Activated CD4-positive, alpha-beta T cell treated with anti-CD3 and anti-CD28 coated beads for 24 hours (primary cell): ENCODE results near the gene IKBKG.
"Not testable (repeated sequence)": the region's sequence is repeated elsewhere in the genome, so short reads cannot be mapped to it uniquely, and the experiment has no call there.

ENCODE experiments used
- DNase-seq, 2 donors: peaks; one replicate each; pipeline ENCODE4 v3.0.0-alpha.2; 2020; ENCODE audit warnings: low read depth in 2 of 2

Gene IKBKG, protein sequence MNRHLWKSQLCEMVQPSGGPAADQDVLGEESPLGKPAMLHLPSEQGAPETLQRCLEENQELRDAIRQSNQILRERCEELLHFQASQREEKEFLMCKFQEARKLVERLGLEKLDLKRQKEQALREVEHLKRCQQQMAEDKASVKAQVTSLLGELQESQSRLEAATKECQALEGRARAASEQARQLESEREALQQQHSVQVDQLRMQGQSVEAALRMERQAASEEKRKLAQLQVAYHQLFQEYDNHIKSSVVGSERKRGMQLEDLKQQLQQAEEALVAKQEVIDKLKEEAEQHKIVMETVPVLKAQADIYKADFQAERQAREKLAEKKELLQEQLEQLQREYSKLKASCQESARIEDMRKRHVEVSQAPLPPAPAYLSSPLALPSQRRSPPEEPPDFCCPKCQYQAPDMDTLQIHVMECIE

DNA sequence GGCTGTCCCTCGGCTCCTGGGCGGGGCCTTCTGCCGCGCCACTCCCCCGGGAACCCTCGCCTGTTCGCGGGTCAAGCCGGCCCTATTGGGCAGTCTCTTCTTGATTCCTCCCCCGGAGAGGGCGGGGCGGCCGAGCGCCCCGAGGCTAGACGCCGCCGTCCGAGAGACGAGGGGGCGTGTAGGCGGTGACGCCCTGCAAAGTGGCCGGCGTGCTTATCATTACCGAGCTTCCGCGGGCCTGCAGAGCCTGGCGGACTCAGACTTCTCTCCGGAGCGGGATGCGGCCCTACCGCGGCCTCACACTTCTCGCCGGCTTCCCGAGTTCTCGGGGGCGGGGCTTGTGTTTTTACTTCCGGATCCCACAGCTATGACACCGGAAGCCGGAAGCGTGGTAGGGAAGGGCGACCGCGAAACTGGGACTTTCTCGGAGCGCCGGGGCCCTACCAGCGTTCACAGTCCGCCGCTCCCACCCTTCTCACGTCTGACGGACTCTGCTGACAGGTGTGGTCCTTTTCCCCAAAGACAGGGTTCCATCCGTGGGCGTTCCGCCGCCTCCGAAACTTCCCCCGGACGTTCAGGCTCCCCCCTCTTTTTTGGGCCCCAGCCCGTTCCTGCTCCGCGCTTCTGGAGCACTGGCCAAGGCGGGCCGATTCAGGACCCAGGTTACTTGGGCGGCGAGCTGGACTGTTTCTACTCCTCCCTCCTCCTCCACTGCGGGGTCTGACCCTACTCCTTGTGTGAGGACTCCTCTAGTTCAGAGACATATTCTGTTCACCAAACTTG, at the start of gene IKBKG:
TSS of gene IKBKG (plus strand) at position 376 of the 783 bp plus-strand sequence. CDS start 4,383 bp downstream, outside the sequence.
- peak; percentile 75 to 77 for DNase-seq

DNA sequence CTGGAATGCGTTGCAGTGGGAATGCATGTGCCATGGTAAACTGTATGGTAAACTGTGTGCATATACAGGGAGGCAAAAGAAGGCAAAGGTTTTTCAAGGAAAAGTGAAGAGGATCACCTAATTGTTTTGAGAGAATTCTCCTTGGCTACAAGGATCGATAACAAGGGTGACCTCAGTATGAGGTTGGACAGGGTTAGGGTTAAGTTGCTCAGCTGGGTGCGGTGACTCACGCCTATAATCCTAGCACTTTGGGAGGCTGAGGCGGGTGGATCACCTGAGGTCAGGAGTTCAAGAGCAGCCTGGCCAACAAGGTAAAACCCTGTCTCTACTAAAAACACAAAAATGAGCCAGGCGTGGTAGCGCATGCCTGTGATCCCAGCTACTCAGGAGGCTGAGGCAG, 46.0 kb upstream of the IKBKG start:
- not testable (repeated sequence) for DNase-seq

DNA sequence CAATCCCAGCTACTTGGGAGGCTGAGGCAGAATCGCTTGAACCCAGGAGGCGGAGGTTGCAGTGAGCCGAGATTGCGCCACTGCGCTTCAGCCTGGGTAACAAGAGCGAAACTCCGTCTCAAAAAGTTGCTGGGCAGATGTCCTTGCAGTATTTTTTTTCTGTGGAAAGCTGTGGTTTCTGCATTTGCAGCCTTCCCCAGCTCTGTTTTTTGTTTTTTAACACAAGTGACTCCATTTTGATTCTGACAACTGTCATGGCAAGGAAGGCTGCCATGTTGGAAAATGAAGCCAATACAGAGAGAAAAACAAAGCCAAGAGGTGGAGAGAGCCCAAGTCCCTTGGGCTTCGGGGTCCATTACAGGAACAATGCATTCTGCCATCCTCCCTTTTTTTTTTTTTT, 45.3 kb upstream of the IKBKG start:
- DNase-seq = no peak

DNA sequence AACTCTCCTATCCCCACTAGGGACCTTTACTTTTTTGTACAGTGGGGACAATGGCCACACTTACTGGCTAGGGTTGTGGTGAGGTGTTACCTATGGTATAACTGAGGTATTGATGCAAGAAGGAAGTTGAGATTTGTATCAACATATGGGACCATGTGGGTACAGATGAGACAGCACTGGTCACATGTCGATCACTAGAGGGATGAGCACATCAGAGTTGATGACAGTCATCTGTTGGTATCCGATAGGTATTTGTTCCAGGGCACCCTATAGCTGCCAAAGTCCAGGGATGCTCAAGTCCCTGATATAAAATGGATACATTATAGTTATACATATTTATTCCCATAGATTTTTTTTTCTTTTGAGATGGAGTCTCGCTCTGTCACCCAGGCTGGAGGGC, 44.4 kb upstream of the IKBKG start:
- no peak for DNase-seq

DNA sequence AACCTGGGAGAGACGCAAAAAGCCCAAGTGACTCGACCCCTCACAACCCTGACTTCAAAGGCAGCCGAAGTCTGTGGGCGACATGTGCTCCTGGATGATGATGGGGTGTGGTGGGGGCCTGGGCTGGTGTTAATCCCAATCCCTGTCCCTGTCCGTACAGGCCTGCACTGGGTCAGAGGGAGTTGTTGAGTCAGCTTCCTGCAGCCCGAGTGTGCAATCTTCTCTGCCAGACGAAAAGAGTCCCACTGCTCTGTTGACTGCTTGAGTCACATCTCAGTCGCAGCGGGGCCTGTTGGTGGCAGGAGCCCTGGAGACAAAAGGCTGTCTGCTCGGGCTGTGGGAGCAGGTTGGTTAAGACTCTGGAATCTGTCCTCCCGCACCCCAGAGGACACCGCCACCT, 41.7 kb upstream of the IKBKG start:
- no peak for DNase-seq

DNA sequence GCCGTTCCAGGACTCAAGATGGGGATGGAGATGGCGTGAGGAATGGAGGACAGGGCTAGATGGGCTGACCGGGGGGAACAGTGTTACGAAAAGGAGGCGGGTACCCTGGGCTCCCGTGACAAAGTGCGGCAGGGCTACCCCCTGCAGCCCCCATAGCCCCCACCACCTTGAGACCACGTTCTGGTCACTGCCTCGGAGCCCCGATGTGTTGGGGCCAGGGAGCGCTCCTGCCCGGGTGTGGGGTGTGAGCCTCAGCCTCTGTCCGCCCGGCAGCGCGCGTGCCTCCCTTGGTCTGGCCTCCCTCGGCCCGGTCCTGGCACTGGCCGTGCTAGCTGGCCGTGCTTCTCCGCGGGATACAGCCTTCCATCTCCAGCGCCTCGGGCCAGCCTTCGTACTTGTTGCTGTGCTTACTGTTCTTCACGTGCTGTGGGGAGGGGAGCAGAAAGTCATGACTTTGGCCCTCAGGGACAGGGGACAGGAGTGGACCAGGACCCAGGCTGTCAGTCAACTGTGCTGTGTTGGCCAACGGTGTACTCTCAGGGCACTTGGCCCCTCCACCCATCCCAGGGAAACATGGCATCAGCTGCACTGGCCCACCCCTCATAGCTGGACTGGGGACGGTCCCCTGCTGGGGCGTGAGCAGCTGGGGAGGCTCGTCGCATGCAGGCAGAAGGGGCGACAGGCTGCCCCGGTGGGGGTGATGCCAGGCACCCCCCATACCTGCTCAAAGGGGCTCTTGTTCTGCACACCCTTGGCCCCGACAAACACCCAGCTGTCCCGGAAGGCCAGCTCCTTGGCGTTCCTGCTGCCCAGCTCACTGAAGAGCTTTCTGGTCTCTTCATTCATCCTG, 40.7 kb upstream of the IKBKG start:
- DNase-seq = no peak

DNA sequence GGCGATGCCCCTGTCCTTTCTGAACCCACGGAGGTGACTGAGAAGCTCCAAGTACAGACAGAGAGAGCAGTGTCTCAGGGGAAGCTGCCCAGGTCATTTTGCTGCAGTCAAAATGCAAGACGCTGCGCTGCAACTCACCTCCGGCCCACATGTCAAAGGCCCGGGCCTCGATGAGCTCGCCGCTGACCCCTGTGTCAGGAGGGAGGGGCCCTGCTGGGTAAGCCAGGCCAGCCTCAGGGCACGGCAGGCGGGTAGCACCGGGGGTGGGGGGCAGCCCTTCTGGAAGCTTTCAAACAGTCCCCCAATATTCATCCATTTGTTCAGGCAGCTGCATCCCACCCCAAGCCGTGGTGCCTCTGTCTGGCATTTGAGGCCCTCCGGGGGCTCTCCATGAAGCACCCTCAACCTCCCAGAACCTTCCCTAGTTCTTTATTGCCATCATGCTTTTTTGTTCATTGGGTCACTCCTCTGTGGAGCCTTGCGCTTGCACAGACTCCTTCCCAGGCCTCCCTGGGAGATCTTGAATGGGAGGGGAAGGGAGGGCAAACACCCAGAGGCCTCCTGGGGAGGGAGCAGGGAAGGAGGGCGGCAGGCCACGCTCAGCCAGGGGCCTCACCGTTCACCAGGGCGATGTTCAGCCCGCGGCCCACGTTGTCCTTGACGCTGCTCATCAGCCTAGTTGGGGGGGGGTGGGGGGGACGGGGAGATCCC, 39.6 kb upstream of the IKBKG start:
- no peak for DNase-seq

DNA sequence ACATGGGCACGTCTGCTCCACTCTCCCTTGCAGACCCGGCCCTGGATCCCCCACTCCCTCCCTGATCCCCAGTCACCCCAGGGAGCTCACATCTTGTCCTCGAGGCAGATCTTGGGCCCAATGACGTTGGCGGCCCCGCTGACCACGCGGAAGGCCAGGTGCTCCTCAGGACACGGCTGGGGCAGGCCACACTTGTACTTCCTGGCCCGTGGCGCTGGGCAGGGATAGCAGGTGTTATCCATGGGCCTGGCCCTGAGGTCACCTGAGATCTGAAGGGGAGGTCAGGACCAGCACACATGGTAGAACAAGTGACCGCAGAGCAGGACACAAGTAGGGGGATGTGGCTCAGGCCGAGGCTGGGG, 39.1 kb upstream of the IKBKG start:
- no peak for DNase-seq

DNA sequence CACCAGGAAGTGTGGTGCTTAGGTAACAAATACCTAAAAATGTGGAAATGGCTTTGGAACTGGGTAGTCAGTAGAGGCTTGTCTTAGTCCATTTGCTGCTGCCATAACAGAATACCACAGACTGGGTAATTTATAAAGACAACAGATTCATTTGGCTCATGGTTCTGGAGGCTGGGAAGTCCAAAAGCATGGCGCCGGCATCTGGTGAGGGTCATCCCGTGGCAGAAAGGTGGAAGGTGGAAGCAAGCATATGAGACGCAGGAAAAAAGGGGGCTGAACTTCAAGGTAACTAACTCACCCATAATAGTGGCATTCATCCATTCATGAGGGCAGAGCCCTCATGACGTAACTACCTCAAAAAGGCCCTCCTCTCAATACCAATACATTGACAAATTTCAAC, 38.0 kb upstream of the IKBKG start:
- DNase-seq = no peak

DNA sequence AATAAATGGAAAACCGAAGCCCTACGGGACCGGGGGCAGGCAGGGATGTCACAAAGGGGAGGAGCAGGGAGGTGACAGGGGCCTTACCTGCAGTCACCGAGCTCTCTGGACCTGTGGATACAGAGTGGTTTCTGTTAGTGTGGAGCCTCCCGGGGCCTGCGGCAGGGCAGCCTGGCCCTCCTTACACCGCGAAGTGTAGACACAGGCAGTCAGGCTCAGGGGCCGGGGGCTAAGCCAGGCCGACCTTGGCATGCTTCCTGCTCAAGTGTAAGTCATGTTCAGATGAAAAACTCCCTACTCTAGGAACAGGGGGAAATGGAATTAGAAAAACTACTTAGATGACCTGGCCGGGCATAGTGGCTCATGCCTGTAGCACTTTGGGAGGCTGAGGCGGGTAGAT, 35.7 kb upstream of the IKBKG start:
- no peak for DNase-seq

DNA sequence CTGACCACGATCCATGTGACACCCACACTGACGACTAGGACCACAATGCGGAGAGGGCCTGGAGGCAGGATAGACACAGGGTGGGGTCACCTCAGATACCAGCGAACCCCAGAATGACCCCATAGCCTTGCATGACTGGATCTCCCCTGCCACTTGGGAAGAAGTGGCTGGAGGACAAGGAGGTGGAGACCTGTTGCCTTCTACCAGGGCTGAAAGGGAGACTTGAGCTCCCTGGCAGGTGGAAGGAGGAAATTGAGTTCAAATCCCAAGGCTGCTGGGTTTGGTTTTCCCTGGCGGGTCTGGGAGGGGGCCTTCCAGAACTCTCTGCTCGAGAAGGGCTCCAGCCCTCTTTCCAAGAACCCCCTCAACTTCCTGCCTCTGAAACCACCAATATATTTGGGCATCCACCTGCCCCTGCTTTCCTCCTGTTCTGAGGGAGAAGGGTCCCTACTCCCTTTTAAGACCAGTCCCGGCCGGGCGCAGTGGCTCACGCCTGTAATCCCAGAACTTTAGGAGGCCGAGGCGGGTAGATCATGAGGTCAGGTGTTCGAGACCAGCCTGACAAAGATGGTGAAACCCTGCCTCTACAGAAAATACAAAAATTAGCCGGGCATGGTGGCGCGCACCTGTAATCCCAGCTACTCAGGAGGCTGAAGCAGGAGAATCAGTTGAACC, 34.4 kb upstream of the IKBKG start:
- DNase-seq = no peak

DNA sequence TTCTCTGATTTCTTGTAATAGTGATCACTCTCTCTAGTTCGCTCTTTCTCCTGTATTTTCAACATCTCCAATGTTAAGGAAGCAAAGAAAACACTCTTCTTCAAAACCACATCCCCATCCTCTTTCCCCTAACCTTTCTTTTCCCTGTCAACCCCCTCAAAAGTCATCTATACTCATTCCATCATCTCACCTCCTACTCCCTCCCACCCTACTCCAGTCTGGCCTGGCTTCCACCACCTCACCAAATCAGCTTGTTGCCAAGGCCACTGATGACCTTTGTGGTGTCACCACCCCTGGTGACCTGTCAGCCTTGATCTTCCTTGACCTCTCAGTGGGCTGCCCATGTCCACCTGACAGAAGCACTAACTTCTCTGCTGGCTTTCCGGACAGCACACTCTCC, 33.7 kb upstream of the IKBKG start:
- no peak for DNase-seq

DNA sequence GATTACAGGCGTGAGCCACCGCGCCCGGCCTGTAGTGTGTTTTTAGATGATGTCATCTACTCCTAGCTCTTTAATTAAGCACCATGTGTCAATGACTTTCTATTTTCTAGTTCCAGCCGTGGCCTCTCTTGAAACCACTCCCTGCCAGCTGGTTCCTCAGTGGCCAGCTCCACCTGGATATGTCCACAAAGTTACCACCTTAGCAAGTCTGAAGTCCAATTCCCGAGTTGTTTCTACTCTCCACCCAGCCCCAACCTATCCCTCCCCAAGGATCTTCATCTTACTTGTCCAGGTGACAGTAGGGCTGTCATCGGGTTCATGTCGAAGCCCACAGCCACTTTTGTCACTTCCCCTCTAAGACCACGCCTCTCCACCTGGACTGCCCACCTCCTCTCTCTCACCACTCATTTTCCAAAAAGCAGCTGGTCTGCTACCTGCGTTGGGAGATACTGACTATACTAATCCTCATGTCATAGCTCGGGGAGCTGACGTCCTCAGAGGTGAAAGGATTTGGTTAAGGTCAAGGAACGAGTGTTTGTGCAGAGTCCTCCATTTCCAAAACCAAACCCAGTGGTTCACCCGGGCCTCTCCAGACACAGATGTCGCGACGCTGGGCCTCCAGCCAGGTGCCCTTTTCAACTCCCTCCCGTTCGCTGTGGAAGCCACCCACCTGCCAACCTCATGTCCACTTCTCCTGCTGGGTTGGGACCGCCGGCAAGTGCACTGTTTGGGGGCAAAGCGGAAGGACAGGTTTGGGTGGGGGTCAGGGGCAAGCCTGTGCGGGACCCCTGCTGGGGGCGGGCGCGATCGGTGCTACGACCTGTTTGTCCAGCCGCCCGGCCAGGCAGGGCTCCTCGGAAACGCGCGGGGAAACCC, 32.1 kb upstream of the IKBKG start:
- DNase-seq = peak in 1 of 2 donors; percentile 16

DNA sequence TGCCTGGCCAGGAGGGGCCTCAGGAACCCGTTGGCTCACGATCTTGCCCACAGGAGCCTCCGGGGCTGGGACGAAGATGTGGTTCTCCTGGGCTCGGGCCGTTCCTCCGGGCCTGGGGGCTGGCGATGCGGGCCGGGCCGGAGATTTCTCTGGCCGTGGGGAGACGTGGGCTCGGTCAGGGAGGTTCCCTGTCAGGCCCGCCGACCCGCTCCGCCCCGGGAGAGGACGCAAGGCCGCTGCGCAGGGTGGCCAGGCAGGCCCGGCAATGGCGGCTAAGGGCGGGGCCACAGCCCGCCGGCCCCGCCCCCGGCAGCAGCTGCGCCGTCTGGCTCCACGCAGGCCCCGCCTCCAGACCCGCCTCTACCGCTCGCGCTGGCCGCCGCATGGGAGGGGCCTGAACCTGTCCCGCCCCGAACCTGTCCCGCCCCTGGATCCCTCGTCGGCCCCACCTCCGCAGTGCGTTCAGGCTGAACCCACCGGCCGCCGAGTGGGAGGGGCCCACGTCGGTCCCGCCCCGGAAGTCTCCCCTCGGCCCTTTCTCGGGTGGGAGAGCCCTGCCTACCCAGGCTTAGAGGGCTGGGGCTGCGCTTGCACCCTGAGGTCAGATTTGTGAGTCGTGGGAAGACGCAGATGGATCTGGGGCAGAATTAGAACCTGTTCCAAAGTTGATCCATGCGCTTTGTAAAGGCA, 31.3 kb upstream of the IKBKG start, which contains the start of gene FAM3A:
TSS of gene FAM3A (minus strand) at position 267 of the 690 bp plus-strand sequence. CDS start 460 bp downstream, outside the sequence.
- DNase-seq = peak; percentile 88

DNA sequence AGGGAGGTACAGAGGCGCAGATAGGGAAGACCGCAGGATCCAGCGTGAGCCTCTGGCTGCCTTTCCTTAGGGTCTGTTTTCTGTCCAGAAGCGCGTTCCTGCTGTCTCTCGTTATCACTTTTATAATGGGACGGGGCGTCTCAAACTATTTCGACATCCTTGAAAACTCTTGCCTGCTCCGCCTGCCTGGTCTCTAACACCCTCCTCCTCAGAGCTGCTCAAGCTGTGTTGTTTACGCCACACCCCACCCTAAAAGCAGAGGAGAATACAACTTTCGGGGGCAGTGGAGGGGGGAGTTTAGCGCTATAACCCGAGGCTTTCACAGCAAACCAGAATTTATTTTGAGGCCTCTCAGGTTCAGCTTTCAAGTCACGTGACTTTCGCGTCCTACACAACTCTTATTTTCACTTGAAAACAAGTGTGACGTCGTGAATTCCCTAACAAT, 30.7 kb upstream of the IKBKG start:
- no peak for DNase-seq

DNA sequence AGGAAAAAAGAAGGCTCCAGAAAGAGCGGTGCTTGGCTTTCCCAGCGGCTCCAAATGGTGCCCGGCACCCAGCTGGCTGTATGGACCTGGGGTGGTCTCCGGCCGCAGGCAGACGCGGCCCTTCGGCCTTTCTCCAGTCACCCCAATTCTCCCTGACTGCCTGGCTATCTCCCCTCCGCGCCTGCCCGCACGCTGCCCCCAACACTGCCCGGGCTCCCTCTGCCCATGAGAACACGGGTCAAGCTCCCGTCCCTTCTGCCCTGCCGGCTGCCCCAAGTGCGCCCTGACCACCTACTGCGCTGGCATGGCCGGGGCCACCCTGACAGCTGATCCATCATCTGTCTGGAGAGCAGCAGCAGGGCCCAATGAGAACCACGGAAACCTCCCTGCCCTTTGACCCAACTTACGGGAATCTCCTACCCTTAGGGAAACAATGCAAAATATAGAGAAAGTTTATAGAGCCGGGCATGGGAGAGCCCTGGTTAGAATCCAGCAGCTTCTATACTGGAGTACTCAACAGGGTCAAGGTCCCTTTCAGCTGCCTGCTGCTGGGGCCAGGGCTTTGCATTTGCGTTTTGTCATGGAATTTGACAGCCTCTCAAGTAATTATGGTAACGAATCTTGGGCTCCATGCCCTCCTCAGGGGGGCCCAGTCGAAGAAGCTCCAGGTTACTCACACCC, 30.2 kb upstream of the IKBKG start:
- DNase-seq = no peak

DNA sequence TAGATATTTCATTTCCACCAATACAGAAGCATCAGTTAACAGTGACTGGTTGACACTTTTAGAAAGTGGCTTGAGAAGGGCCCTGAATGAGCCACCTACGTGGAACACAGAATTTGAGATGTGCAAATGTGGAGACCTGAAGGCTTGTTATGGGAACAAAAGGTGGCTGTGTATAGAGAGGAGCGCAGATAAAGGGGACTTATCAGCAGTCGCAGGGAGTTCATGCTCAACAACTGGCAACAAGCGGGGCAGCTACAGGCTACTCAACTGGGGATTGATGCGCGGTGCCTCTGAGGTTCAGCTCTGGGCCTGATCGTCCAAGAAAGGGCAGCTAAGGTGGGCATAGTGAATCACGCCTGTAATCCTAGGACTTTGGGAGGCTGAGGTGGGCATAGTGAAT, 28.0 kb upstream of the IKBKG start:
- no peak for DNase-seq
